H9 (cell line): ENCODE data around the gene PLXNA2. TPM values are rescaled to one million over a fixed set of nuclear protein-coding genes. Genes with fewer than 3 reads are reported as not detected.

Source experiments
- DNase-seq: peaks from one replicate; pipeline ENCODE4 v3.0.0-alpha.2; 2017
- H2AFZ ChIP-seq: one replicate; pipeline ENCODE4 v1.6.1; 2013; ENCODE audit warnings: mild to moderate bottlenecking, low read length, control low read depth, moderate library complexity
- H2AK5ac ChIP-seq: 2 replicates; pipeline ENCODE4 v1.6.1; 2013; ENCODE audit warnings: low read length, control low read depth, mixed read lengths; ENCODE audit not compliant: insufficient read length
- H2BK120ac ChIP-seq: one replicate; pipeline ENCODE4 v1.6.1; 2013; ENCODE audit warnings: low read depth, mild to moderate bottlenecking, low read length, control low read depth, inconsistent platforms; ENCODE audit not compliant: poor library complexity, severe bottlenecking
- H2BK12ac ChIP-seq: 2 replicates; pipeline ENCODE4 v1.6.1; 2013; ENCODE audit warnings: low read length, control low read depth, mixed read lengths, low read depth; ENCODE audit not compliant: insufficient read length
- H2BK15ac ChIP-seq: 2 replicates; pipeline ENCODE4 v1.6.1; 2013; ENCODE audit warnings: low read depth, low read length, control low read depth
- H2BK20ac ChIP-seq: one replicate; pipeline ENCODE4 v1.6.1; 2013; ENCODE audit warnings: low read depth, mild to moderate bottlenecking, low read length, control low read depth, inconsistent platforms; ENCODE audit not compliant: poor library complexity, severe bottlenecking
- H2BK5ac ChIP-seq: 2 replicates; pipeline ENCODE4 v1.6.1; 2013; ENCODE audit warnings: low read length, control low read depth, mixed read lengths; ENCODE audit not compliant: insufficient read length
- H3K14ac ChIP-seq: 2 replicates; pipeline ENCODE4 v1.6.1; 2013; ENCODE audit warnings: low read length, control low read depth; ENCODE audit not compliant: insufficient read depth
- H3K18ac ChIP-seq: 2 replicates; pipeline ENCODE4 v1.6.1; 2013; ENCODE audit warnings: low read depth, mild to moderate bottlenecking, mixed read lengths, low read length, control low read depth; ENCODE audit not compliant: insufficient read length
- H3K23ac ChIP-seq: 2 replicates; pipeline ENCODE4 v1.6.1; 2013; ENCODE audit warnings: low read length, control low read depth, mixed read lengths, low read depth; ENCODE audit not compliant: insufficient read length
- H3K23me2 ChIP-seq: 2 replicates; pipeline ENCODE4 v1.6.1; 2013; ENCODE audit warnings: low read depth, mild to moderate bottlenecking, mixed read lengths, low read length, control low read depth; ENCODE audit not compliant: insufficient read length, poor library complexity, severe bottlenecking
- H3K27ac ChIP-seq: 2 replicates; pipeline ENCODE4 v1.5.1; 2013; ENCODE audit warnings: low read length, control low read depth, mixed read lengths, low read depth; ENCODE audit not compliant: insufficient read length
- H3K27me3 ChIP-seq: 2 replicates; pipeline ENCODE4 v1.6.1; 2013; ENCODE audit warnings: low read length, control low read depth, inconsistent platforms; ENCODE audit not compliant: insufficient read depth
- H3K4ac ChIP-seq: 2 replicates; pipeline ENCODE4 v1.6.1; 2013; ENCODE audit warnings: low read depth, mild to moderate bottlenecking, control low read depth, inconsistent platforms, low read length, moderate library complexity
- H3K4me1 ChIP-seq: 2 replicates; pipeline ENCODE4 v1.6.1; 2013; ENCODE audit warnings: low read length, control low read depth, inconsistent platforms; ENCODE audit not compliant: insufficient read depth
- H3K4me2 ChIP-seq: 2 replicates; pipeline ENCODE4 v1.6.1; 2013; ENCODE audit warnings: low read length, control low read depth, mixed read lengths; ENCODE audit not compliant: insufficient read length, insufficient read depth
- H3K56ac ChIP-seq: 2 replicates; pipeline ENCODE4 v1.6.1; 2013; ENCODE audit warnings: low read depth, mild to moderate bottlenecking, mixed read lengths, low read length, control low read depth; ENCODE audit not compliant: insufficient read length
- H3K79me1 ChIP-seq: 2 replicates; pipeline ENCODE4 v1.6.1; 2013; ENCODE audit warnings: low read depth, mild to moderate bottlenecking, moderate library complexity, low read length, control low read depth, inconsistent platforms; ENCODE audit not compliant: insufficient read depth, poor library complexity, severe bottlenecking
- H3K79me2 ChIP-seq: 2 replicates; pipeline ENCODE4 v1.6.1; 2013; ENCODE audit warnings: low read length, control low read depth, inconsistent platforms; ENCODE audit not compliant: insufficient read depth
- H3K9ac ChIP-seq: 2 replicates; pipeline ENCODE4 v1.6.1; 2013; ENCODE audit warnings: low read length, control low read depth, mixed read lengths; ENCODE audit not compliant: insufficient read length; ENCODE audit errors: extremely low read depth
- H3K9me3 ChIP-seq: one replicate; pipeline ENCODE4 v1.6.1; 2013; ENCODE audit warnings: low read depth, low read length, inconsistent platforms; ENCODE audit not compliant: control insufficient read depth
- H3T11ph ChIP-seq: one replicate; pipeline ENCODE4 v1.6.1; 2013; ENCODE audit warnings: mild to moderate bottlenecking, low read length, control low read depth, inconsistent platforms
- H4K20me1 ChIP-seq: one replicate; pipeline ENCODE4 v1.6.1; 2013; ENCODE audit not compliant: control insufficient read depth, insufficient read length, insufficient read depth
- H4K5ac ChIP-seq: 2 replicates; pipeline ENCODE4 v1.6.1; 2013; ENCODE audit warnings: low read depth, mild to moderate bottlenecking, mixed read lengths, low read length, control low read depth; ENCODE audit not compliant: insufficient read length
- H4K8ac ChIP-seq: replicated peaks from 2 replicates; pipeline ENCODE4 v1.6.1; 2013; ENCODE audit warnings: low read length, control low read depth, mixed read lengths, low read depth; ENCODE audit not compliant: insufficient read length
- H4K91ac ChIP-seq: 2 replicates; pipeline ENCODE4 v1.6.1; 2013; ENCODE audit warnings: low read depth, mild to moderate bottlenecking, moderate library complexity, mixed read lengths, low read length, control low read depth; ENCODE audit not compliant: insufficient read length
- H3K27ac Mint-ChIP-seq, 3 experiments: 2 replicates in 2 of 3; 3 replicates in 1 of 3; pipeline ENCODE4 v1.8.0; 2020 to 2021; ENCODE audit warnings: mixed read lengths in 3 of 3, mild to moderate bottlenecking in 1 of 3, moderate library complexity in 1 of 3
- H3K27me3 Mint-ChIP-seq: 2 replicates; pipeline ENCODE4 v1.8.0; 2021; ENCODE audit warnings: low read depth, mild to moderate bottlenecking, moderate library complexity, mixed read lengths
- H3K36me3 Mint-ChIP-seq, 3 experiments: 2 replicates in 2 of 3; 3 replicates in 1 of 3; pipeline ENCODE4 v1.8.0; 2020 to 2021; ENCODE audit warnings: low read depth in 3 of 3, mixed read lengths in 3 of 3; ENCODE audit not compliant: insufficient read depth in 1 of 3
- H3K4me1 Mint-ChIP-seq, 2 experiments: 2 replicates each; pipeline ENCODE4 v1.8.0; 2020; ENCODE audit warnings: mixed read lengths in 2 of 2
- H3K4me3 Mint-ChIP-seq, 2 experiments: 2 replicates in 1 of 2; 3 replicates in 1 of 2; pipeline ENCODE4 v1.8.0; 2020 to 2021; ENCODE audit warnings: mild to moderate bottlenecking in 2 of 2, mixed read lengths in 2 of 2, moderate library complexity in 1 of 2
- H3K9me3 Mint-ChIP-seq, 2 experiments: 2 replicates in 1 of 2; 3 replicates in 1 of 2; pipeline ENCODE4 v1.8.0; 2020; ENCODE audit warnings: mild to moderate bottlenecking in 2 of 2, mixed read lengths in 2 of 2, moderate library complexity in 1 of 2
- CTCF ChIP-seq: fragments of 200-600 bp; sonication (generic); conservative IDR thresholded peaks from 3 replicates; pipeline ENCODE4 v1.8.0; 2021; ENCODE audit warnings: antibody characterized with exemption, mild to moderate bottlenecking
- WGBS: extraction: QIAGEN DNeasy Blood & Tissue Kit; methylation state at CpG from one replicate; pipeline ENCODE4 v1.1.7; 2013; ENCODE audit warnings: missing lambda C conversion rate, low lambda C conversion rate, mixed read lengths; ENCODE audit not compliant: insufficient read length; ENCODE audit errors: extremely low coverage; 5-methylcytosine and 5-hydroxymethylcytosine counted together
- total RNA-seq: library from RNA; stranded (reverse); gene quantifications from 2 replicates; pipeline ENCODE4 v1.2.1, GENCODE V29; 2021

PLXNA2 gene
- total RNA-seq, 1 experiment from 2014 or later = 0.57 TPM

GRCh38 chr1:208157769-208158168 lies 86.4 kb downstream of the PLXNA2 start:
- no peak overlapping the region for H3K4me2 ChIP-seq
- no peak overlapping the region for H3K4me3 Mint-ChIP-seq
- no peak overlapping the region for H3K9ac ChIP-seq
- H4K20me1 ChIP-seq = no peaks in the 10 kb centered on the region
- no peaks in the 10 kb centered on the region for H3K9me3 Mint-ChIP-seq
- no peaks in the 10 kb centered on the region for H3K9me3 ChIP-seq
- DNase-seq = no peak
- no peak overlapping the region for H3K27ac ChIP-seq
- no peaks in the 10 kb centered on the region for H3K79me1 ChIP-seq
- H3K79me2 ChIP-seq = no peaks in the 10 kb centered on the region
- no peaks in the 10 kb centered on the region for H3K23me2 ChIP-seq
- no peak overlapping the region for H2AFZ ChIP-seq
- no peak overlapping the region for H3K23ac ChIP-seq
- H3K18ac ChIP-seq = no peak overlapping the region
- H3K4ac ChIP-seq = no peak overlapping the region
- WGBS = no CpG with 5 or more reads among the region's 3 CpGs
- H4K8ac ChIP-seq = no peak overlapping the region
- TF ChIP-seq CTCF = no peak
- H2BK15ac ChIP-seq = no peak overlapping the region
- no peak overlapping the region for H3K56ac ChIP-seq
- H3K36me3 Mint-ChIP-seq = no peaks in the 10 kb centered on the region
- no peak overlapping the region for H2BK12ac ChIP-seq
- no peak overlapping the region for H4K91ac ChIP-seq
- H3K4me1 ChIP-seq = peaks cover 5% of the 10 kb centered on the region
- H2BK5ac ChIP-seq = no peak overlapping the region
- H3K4me1 Mint-ChIP-seq = peaks cover 55 to 63% of the 10 kb centered on the region in 2 experiments
- no peak overlapping the region for H3K14ac ChIP-seq
- H2BK120ac ChIP-seq = no peak overlapping the region
- H3K27ac Mint-ChIP-seq = peak overlapping the region in 1 of 3 experiments; percentile 10; a peak in 1 of 7 replicates
- no peak overlapping the region for H4K5ac ChIP-seq
- no peak overlapping the region for H2AK5ac ChIP-seq
- no peaks in the 10 kb centered on the region; the same call in 1 of the 2 replicates for H3K27me3 ChIP-seq
- H3K27me3 Mint-ChIP-seq = peaks cover 20% of the 10 kb centered on the region
- H2BK20ac ChIP-seq = no peak overlapping the region
- H3T11ph ChIP-seq = no peak overlapping the region
